Adrenal gland (tissue), 5 donors: ENCODE data around the gene CR2.

Source experiments
- CTCF ChIP-seq, 6 experiments: fragments of 450-650 bp in 4 of 6; fragments of 200-600 bp in 2 of 6; sonication (generic) in 1 of 6; IDR thresholded peaks; 1 replicate in 5 of 6; 2 replicates in 1 of 6; pipeline versions ENCODE4 v1.5.1 to v1.8.0; 2016 to 2021; ENCODE audit warnings: antibody characterized with exemption in 6 of 6, mild to moderate bottlenecking in 2 of 6, moderate library complexity in 1 of 6
- POLR2A ChIP-seq, 2 donors: fragments of 450-650 bp; IDR thresholded peaks; one replicate each; pipeline ENCODE4 v1.6.1; 2017; ENCODE audit warnings: antibody characterized with exemption in 2 of 2, mild to moderate bottlenecking in 2 of 2, moderate library complexity in 1 of 2
- donor health status: DM: no; HTN: no; CAD: no.

GRCh38 chr1:207518608-207519236 lies 64.6 kb downstream of the CR2 start:
- no peak for TF ChIP-seq POLR2A (IDR thresholded peaks at IDR 0.05)
- TF ChIP-seq CTCF (IDR thresholded peaks at IDR 0.05), result no peak
